DMS 273 (cell line): Measurements from ENCODE around the gene EREG.
"Not testable (repeated sequence)": the region's sequence is repeated elsewhere in the genome, so short reads cannot be mapped to it uniquely, and the experiment has no call there.

Source experiments
- DNase-seq: peaks from one replicate; lab custom pipeline; 2025; ENCODE audit not compliant: unreplicated experiment; lab: John Stamatoyannopoulos, UW

EREG gene

GRCh38 chr4:74387790-74388189 is 22.8 kb downstream of the EREG start:
- DNase-seq = no peak

- no peak for DNase-seq
These were observed 24.5 kb downstream of the EREG start for GRCh38 chr4:74389494-74389893.

- DNase-seq = no peak
These were observed 25.7 kb downstream of the EREG start for GRCh38 chr4:74390677-74391076.

GRCh38 chr4:74391346-74391745 is 26.4 kb downstream of the EREG start:
- DNase-seq = no peak

- DNase-seq = no peak
These were observed 27.0 kb downstream of the EREG start for GRCh38 chr4:74391890-74392475.

- no peak for DNase-seq
These were observed 29.7 kb downstream of the EREG start for GRCh38 chr4:74394476-74395136.

- no peak for DNase-seq
These were observed 30.7 kb downstream of the EREG start for GRCh38 chr4:74395633-74396032.

GRCh38 chr4:74397748-74398426 is 32.9 kb downstream of the EREG start:
- no peak for DNase-seq

GRCh38 chr4:74398894-74399589 is 34.1 kb downstream of the EREG start:
- not testable (repeated sequence) for DNase-seq

GRCh38 chr4:74400395-74400794 is 35.5 kb downstream of the EREG start:
- no peak for DNase-seq

- no peak for DNase-seq
These were observed 37.9 kb downstream of the EREG start for GRCh38 chr4:74402692-74403456.

GRCh38 chr4:74407891-74408290 is 42.9 kb downstream of the EREG start:
- no peak for DNase-seq

- DNase-seq = no peak
These were observed 43.7 kb downstream of the EREG start for GRCh38 chr4:74408639-74409038.

GRCh38 chr4:74410272-74410671 is 45.3 kb downstream of the EREG start:
- DNase-seq = no peak

- DNase-seq = no peak
These were observed 47.3 kb downstream of the EREG start for GRCh38 chr4:74412225-74412624.

- DNase-seq = no peak
These were observed 48.3 kb downstream of the EREG start for GRCh38 chr4:74413265-74413664.

- no peak for DNase-seq
These were observed 49.3 kb downstream of the EREG start for GRCh38 chr4:74414149-74414809.

- no peak for DNase-seq
These were observed 50.8 kb downstream of the EREG start for GRCh38 chr4:74415602-74416300.

GRCh38 chr4:74418063-74418670 is 53.2 kb downstream of the EREG start:
- no peak for DNase-seq

GRCh38 chr4:74420863-74421262 is 55.9 kb downstream of the EREG start:
- no peak for DNase-seq
